ENCODE results near the gene NR2C2.

The NR2C2 gene

GRCh38 chr3:14921811-14922705 is 25.3 kb upstream of the NR2C2 start:
- DNase-seq (ENCODE audit: low spot score) = no peak

GRCh38 chr3:14922863-14923262 is 24.5 kb upstream of the NR2C2 start:
- DNase-seq (ENCODE audit: low spot score) = no peak

- DNase-seq (ENCODE audit: low spot score) = no peak
These were observed 23.9 kb upstream of the NR2C2 start for GRCh38 chr3:14923476-14923875.

DNA sequence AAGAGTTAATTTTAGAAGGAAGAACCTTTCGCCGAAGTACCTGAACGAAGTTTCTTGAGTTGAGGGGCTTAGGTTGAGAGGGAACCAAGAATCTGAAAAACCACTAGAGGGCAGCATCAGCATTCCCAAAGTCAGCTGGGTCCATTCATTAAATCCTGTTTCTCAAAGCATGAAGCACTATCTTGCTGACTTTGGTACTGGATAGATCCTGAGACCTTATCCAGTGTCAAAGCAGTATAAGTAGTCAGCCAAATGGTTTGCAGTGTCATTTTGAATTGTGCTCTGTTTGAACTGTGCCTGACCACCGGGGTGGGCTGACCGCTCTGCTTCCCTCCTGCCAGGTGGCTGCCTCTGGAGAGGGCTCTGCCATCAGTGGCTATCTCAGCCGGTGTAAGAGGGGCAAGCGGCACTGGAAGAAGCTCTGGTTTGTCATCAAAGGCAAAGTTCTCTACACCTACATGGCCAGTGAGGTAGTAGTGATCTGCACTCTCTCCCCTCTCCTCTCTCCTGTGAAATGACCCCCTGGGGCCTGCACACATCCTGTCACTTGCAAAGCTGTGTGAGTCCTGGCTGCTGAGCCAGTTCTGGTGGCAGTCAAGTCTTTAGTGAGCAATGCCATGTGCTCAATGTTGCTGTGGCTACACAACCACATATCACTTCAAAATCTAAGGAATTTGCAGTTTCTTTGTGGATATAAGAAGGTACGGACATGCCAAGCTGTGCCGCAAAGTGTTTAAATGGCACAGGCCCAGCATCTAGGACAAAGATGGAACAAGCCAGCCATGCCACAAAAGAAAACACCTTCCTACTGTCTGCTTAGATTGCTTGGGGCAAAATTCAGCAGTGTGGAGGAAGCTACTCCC is 21.4 kb upstream of the NR2C2 start:
- peak; percentile 78 for DNase-seq (ENCODE audit: low spot score)

GRCh38 chr3:14926592-14926991 is 20.8 kb upstream of the NR2C2 start:
- DNase-seq (ENCODE audit: low spot score) = no peak

DNA sequence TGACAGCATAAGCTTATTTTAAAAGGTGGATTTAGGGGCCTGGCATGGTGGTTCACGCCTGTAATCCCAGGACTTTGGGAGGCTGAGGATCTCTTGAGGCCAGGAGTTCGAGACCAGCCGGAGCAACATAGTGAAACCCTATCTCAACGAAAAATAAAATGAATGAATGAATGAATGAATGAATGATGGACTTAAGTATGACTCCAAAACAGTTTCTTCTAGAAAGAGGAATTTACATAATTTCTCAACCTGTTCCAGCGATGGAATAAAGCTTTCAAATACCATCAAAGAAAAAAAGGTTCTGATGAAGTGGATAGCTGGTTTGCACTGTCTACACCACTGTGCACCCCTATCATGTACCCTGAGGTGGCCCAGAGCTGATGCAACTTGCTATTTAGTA is 20.1 kb upstream of the NR2C2 start:
- DNase-seq (ENCODE audit: low spot score) = no peak

DNA sequence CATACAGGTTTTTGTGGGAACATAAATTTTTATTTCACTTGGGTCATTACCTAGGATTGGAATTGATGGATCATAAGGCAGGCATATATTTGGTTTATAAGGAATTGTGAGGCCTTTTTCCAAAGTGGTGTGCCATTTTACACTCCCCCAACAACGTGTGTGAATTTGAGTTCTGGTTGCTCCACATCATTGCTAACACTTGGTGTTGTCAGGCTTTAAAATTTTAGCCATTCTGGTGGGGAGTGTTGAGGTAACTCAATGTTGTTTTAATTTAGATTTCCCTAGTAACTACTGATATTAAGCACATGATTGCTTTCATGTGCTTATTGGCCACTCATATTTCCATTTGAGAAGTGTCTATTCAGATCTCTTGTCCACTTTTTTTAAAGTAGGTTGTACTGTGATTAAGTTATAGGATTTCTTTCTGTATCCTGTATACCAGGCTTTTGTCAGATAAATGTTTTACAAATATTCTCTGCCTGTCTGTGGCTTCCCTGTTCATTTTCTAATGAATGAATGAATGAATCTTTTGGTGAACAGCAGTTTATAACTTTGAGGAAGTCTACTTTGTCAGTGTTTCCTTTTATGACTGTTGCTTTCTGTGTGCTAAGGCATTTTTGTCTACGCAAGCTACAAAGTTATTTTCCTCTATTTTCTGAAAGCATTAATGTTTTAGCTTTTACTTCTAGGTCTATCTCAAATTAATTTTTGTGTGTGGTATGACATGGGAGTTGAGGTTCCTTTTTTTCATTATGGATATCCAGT is 17.9 kb upstream of the NR2C2 start:
- no peak for DNase-seq (ENCODE audit: low spot score)

- no peak for DNase-seq (ENCODE audit: low spot score)
These were observed 13.5 kb upstream of the NR2C2 start for GRCh38 chr3:14933820-14934425.

GRCh38 chr3:14935592-14936345 is 11.6 kb upstream of the NR2C2 start:
- DNase-seq (ENCODE audit: low spot score) = no peak

- DNase-seq (ENCODE audit: low spot score) = no peak
These were observed 8.4 kb upstream of the NR2C2 start for GRCh38 chr3:14938954-14939353.

GRCh38 chr3:14941871-14942270 is 5.5 kb upstream of the NR2C2 start:
- no peak for DNase-seq (ENCODE audit: low spot score)

GRCh38 chr3:14943042-14943441 is 4.3 kb upstream of the NR2C2 start:
- no peak for DNase-seq (ENCODE audit: low spot score)

DNA sequence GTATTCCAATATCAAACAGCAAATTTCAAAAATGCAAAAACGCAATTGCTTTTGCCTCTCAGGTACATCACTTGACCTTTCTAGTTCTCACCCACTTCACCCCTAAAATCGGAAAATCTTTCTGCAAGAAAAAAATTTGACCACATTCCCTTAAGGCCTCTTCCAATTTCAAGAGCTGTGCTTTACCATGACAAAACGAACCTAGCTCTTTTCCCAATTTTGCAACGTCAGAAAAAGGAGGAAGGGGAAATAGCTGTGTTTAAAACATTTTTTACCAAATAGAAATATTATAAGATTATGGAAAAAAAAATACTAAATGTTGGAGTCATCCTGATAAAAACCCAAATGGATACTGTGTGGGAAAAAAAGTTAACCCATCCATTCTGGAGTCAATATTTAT is 1.1 kb upstream of the NR2C2 start:
- DNase-seq (ENCODE audit: low spot score) = no peak

DNA sequence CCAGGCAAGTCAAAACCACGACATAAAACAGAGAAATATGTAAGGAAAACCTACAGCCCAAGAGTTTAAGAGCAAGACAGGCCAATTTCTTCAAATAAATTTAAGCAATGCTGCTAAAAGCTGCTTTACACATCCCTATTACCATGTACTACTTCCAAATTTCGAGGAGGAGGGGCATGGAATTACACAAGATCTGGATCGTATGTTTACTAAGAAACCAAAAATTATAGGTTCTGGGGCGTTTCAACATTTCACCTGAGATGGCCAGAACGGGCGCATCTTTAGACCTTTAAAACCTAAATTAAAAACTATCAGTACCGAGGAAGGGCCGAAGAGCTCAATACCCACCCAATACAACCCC is 664 bp upstream of the NR2C2 start:
- DNase-seq (ENCODE audit: low spot score) = no peak

GRCh38 chr3:14947886-14948608 is 664 bp downstream of the NR2C2 start:
- DNase-seq (ENCODE audit: low spot score) = peak; percentile 99

DNA sequence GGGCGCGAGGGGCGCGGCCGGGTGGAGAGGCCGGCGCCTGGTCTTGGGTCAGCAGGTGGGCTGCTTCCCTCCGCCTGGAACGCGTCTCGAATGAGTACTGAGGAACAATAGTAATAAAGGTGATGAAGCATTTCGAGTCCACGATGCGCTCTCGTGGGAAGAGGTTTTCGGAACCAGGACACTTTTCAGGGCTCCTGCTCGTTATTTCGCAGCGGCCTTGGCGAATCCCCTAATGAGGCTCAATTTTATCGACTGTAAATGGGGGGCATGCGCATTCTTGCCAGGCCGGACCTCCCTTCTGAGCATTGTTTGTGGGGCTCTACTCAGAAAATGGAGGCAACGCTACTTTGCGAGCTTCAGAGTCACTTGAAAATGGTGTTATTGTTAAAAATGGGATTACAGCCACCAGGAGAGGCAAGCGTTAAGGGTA is 1.2 kb downstream of the NR2C2 start:
- DNase-seq (ENCODE audit: low spot score) = no peak

DNA sequence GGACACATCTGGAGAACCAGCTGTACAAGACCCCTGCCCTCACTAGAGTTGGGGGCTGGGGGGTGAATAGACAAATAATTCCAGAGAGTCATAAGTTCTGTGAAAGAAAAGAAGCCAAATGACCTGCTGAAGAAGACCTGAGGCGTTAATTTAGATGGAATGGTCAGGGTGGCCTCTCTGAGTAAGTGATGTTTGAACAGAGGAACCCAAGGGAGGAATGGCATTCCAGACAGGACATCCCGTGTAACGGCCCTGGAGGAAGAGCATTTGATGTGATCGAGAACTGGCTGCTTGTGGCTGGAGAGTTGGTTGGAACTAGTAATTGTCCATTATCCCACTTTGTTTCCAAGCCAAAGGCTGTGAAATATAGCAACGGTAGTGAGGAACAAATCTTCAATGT is 1.7 kb downstream of the NR2C2 start:
- peak; percentile 16 for DNase-seq (ENCODE audit: low spot score)

GRCh38 chr3:14950274-14950673 is 2.9 kb downstream of the NR2C2 start:
- no peak for DNase-seq (ENCODE audit: low spot score)

GRCh38 chr3:14957153-14957552 is 9.8 kb downstream of the NR2C2 start:
- DNase-seq (ENCODE audit: low spot score) = no peak

DNA sequence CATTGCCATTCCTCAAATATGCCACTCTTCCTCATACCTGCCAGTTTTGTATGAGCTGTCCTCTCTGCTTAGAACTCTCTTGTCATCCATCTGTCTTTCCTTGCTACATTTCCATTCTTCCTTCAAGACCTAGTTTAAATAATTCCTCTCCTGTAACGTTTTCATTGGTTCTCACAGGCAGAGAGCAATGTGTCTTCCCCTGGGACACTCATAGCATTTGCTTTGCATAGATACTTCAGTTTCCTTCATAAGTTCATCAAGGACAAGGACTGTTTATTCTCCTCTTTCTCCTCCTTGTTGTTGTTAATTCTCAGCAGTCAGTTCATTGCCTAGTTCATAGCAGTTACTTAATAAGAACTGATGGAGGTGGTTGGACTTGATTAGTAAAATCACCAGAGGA is 10.5 kb downstream of the NR2C2 start:
- DNase-seq (ENCODE audit: low spot score) = no peak
